Neural crest cell (in vitro differentiated cells): ENCODE data around the gene RBM14. TPM values are rescaled to one million over a fixed set of nuclear protein-coding genes. Genes with fewer than 3 reads are reported as not detected.

Experiments used
- DNase-seq: peaks from one replicate; pipeline ENCODE4 v3.0.0; 2021; ENCODE audit warnings: low read depth, mixed read lengths, low spot score
- H3K27ac Mint-ChIP-seq: one replicate; pipeline ENCODE4 v1.8.0; 2021; ENCODE audit warnings: mild to moderate bottlenecking, mixed read lengths; ENCODE audit not compliant: unreplicated experiment
- H3K27me3 Mint-ChIP-seq: 2 replicates; pipeline ENCODE4 v1.8.0; 2021; ENCODE audit warnings: low read depth, mild to moderate bottlenecking, mixed read lengths
- H3K36me3 Mint-ChIP-seq: 2 replicates; pipeline ENCODE4 v1.8.0; 2021; ENCODE audit warnings: low read depth, mild to moderate bottlenecking, mixed read lengths
- H3K4me1 Mint-ChIP-seq: 2 replicates; pipeline ENCODE4 v1.8.0; 2021; ENCODE audit warnings: mixed read lengths
- H3K4me3 Mint-ChIP-seq: one replicate; pipeline ENCODE4 v1.8.0; 2021; ENCODE audit warnings: mild to moderate bottlenecking, mixed read lengths
- H3K9me3 Mint-ChIP-seq: 2 replicates; pipeline ENCODE4 v1.8.0; 2021; ENCODE audit warnings: mixed read lengths
- total RNA-seq: library from RNA; stranded (reverse); gene quantifications from 2 replicates; pipeline ENCODE4 v1.2.1, GENCODE V29; 2021
- TF ChIP-seq, protein P1 (sequence below): fragments of 200-600 bp; sonication (generic); conservative IDR thresholded peaks from 2 replicates; pipeline ENCODE4 v1.5.0; 2021; ENCODE audit warnings: antibody characterized with exemption, mild to moderate bottlenecking

The RBM14 gene
- total RNA-seq, 1 donor from 2014 or later: 160 TPM

DNA sequence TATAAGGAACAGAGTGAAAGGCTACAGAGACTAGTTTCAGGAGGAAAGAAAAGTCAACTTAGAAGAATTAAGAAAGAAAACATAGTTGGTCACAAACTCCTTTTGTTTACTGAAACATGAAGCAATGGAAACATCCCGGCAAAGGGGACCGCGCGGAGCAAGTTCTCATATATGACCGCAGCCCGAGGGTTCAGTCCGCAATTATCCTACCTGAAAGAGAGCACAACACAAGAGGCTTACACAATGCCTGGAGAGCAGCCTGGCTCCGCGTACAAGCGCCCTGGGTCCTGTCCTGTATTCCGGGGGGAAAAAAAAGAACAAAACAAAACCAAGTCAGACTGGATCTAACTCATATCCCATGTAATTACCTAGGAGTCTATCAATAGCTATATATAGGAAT is 48.9 kb downstream of the RBM14 start:
- H3K4me3 Mint-ChIP-seq: peak overlapping the region; percentile 6
- peaks cover 9% of the 10 kb centered on the region for H3K4me1 Mint-ChIP-seq
- H3K27ac Mint-ChIP-seq: peak overlapping the region; percentile 47
- TF ChIP-seq, protein P1, sequence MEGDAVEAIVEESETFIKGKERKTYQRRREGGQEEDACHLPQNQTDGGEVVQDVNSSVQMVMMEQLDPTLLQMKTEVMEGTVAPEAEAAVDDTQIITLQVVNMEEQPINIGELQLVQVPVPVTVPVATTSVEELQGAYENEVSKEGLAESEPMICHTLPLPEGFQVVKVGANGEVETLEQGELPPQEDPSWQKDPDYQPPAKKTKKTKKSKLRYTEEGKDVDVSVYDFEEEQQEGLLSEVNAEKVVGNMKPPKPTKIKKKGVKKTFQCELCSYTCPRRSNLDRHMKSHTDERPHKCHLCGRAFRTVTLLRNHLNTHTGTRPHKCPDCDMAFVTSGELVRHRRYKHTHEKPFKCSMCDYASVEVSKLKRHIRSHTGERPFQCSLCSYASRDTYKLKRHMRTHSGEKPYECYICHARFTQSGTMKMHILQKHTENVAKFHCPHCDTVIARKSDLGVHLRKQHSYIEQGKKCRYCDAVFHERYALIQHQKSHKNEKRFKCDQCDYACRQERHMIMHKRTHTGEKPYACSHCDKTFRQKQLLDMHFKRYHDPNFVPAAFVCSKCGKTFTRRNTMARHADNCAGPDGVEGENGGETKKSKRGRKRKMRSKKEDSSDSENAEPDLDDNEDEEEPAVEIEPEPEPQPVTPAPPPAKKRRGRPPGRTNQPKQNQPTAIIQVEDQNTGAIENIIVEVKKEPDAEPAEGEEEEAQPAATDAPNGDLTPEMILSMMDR: no peak
- H3K9me3 Mint-ChIP-seq: no peaks in the 10 kb centered on the region
- DNase-seq: no peak
- no peaks in the 10 kb centered on the region for H3K27me3 Mint-ChIP-seq
- peaks cover 21% of the 10 kb centered on the region for H3K36me3 Mint-ChIP-seq

DNA sequence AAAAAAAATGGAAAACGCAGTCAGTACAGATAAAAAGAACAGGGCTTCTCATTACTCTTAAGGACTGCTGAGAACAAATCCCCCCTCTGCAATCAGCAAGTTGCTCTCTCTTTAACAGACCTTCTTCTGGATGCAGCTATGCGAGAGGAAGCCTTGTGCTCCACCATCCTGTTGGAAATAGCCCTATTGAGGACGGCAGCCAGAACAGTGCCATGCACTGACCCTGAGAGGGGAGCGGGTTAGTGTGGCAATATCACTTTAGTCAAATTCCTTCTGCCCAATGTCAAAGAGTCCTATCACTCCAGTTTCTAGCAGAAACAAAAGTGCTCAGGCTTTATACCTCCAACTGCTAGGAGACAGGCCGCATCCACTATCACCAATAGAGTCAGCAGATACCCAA is 54.4 kb downstream of the RBM14 start:
- Mint-ChIP-seq H3K4me3 (no peak overlapping the region), H3K27ac (peak overlapping the region; percentile 21), H3K4me1 (peaks cover 35% of the 10 kb centered on the region), H3K9me3 (no peaks in the 10 kb centered on the region), H3K27me3 (no peaks in the 10 kb centered on the region), H3K36me3 (peaks cover 13% of the 10 kb centered on the region)
- TF ChIP-seq, protein P1: no peak
- DNase-seq: no peak

DNA sequence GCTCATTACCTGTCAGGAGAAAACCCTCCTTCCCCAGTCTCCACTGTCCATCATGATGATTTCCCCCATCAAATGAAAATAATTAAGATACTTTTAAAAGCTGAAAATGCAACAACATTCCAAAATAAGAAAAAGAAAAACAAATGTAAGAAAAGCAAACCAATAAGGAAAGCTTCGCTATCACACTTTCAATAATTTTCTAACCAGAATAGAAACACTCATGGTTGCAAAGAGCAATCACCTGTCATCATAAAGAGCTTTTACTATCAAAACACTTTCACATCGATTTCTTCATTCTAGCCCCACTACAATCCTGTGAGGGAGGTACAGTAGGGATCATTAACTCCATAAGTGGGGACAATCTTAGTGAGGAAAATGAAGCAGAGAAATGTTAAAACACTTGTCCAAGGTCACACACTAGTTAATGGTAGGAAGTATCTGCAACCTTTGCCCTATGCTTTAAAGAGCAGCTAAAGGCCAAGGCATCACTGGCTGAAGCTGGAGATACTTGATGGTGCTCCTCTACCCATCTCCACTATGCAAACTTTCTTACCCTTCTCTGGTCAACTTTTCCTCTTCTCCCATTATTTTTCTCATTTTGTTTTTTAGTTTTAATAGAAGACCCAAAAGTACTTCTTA is 58.7 kb downstream of the RBM14 start:
- H3K36me3 Mint-ChIP-seq: peaks cover 9% of the 10 kb centered on the region
- TF ChIP-seq, protein P1: no peak
- no peaks in the 10 kb centered on the region for H3K27me3 Mint-ChIP-seq
- no peak for DNase-seq
- no peak overlapping the region for H3K27ac Mint-ChIP-seq
- H3K9me3 Mint-ChIP-seq: no peaks in the 10 kb centered on the region
- peaks cover 57% of the 10 kb centered on the region for H3K4me1 Mint-ChIP-seq
- H3K4me3 Mint-ChIP-seq: peak overlapping the region; percentile 88

DNA sequence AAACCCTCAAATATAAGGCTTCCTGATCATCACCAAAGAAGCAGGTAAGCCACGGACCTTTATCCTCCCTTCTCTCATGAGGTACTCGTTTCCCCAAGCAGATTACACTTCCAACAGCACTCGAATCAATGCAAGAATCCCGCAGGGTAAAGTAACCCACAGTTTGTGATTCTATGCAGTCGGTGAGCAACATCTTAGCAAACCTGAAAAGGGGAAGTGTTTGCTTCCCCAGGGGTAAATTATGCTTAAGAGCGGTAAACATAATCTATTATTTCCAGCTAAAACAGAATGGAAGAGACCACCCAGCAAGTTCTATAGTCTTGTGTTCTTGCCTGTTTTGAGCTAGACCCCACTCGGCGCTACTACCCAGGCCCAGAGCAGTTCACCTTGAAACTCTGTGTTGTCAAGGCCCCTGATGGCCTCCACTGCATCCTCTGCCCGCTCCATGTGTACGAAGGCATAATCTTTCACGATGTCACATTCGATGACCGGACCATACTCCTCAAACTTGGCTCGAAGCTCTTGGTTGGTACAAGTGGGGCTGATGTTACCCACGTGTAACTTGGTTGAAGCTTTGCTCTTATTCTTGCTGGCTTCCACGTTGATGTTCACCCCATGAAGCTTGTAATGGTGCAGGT is 60.0 kb downstream of the RBM14 start:
- H3K4me1 Mint-ChIP-seq: peaks cover 49% of the 10 kb centered on the region
- no peaks in the 10 kb centered on the region for H3K9me3 Mint-ChIP-seq
- H3K27me3 Mint-ChIP-seq: no peaks in the 10 kb centered on the region
- no peak for DNase-seq
- peaks cover 9% of the 10 kb centered on the region for H3K36me3 Mint-ChIP-seq
- TF ChIP-seq, protein P1: no peak
- H3K27ac Mint-ChIP-seq: peak overlapping the region; percentile 99
- H3K4me3 Mint-ChIP-seq: peak overlapping the region; percentile 88

Other genes with a start within 250 kb of the RBM14 start
- 38.7 and 39.5 TPM in 2 replicates for gene SLC29A2, start 244.9 kb upstream of the RBM14 start, total RNA-seq
- gene NPAS4, start 195.6 kb upstream of the RBM14 start, total RNA-seq: 0.14 and 0.63 TPM in 2 replicates
- 91.4 and 92.7 TPM in 2 replicates for gene MRPL11, start 177.8 kb upstream of the RBM14 start, total RNA-seq
- gene PELI3, start 149.7 kb upstream of the RBM14 start, total RNA-seq: 13.3 and 13.6 TPM in 2 replicates
- gene DPP3, start 136.2 kb upstream of the RBM14 start, total RNA-seq: 66.8 and 68.9 TPM in 2 replicates
- 54.7 and 56.1 TPM in 2 replicates for gene BBS1, start 106.0 kb upstream of the RBM14 start, total RNA-seq
- gene ZDHHC24, start 70.6 kb upstream of the RBM14 start, total RNA-seq: 7.3 and 7.7 TPM in 2 replicates
- gene ACTN3, start 69.7 kb upstream of the RBM14 start, total RNA-seq: 0.16 and 0.35 TPM in 2 replicates
- gene CTSF, start 48.0 kb upstream of the RBM14 start, total RNA-seq: not detected in 2 replicates
- gene CCDC87, start 23.6 kb upstream of the RBM14 start, total RNA-seq: 0.93 and 1.1 TPM in 2 replicates
- gene CCS, start 23.4 kb upstream of the RBM14 start, total RNA-seq: 47.2 and 49.8 TPM in 2 replicates
- 268 and 269 TPM in 2 replicates for gene RBM4, start 22.1 kb downstream of the RBM14 start, total RNA-seq
- gene RBM4B, start 61.3 kb downstream of the RBM14 start, total RNA-seq: 57.0 and 61.9 TPM in 2 replicates
- gene SPTBN2, start 112.6 kb downstream of the RBM14 start, total RNA-seq: 34.1 and 43.6 TPM in 2 replicates
- gene RCE1, start 226.8 kb downstream of the RBM14 start, total RNA-seq: 34.3 and 35.8 TPM in 2 replicates
- 36.2 and 37.2 TPM in 2 replicates for gene LRFN4, start 240.4 kb downstream of the RBM14 start, total RNA-seq